ENCODE results near the gene NOP16. TPM values are rescaled to one million over a fixed set of nuclear protein-coding genes. Genes with fewer than 3 reads are reported as not detected.

Gene NOP16
- total RNA-seq, 1 experiment from 2014 or later = 31.5 TPM

DNA sequence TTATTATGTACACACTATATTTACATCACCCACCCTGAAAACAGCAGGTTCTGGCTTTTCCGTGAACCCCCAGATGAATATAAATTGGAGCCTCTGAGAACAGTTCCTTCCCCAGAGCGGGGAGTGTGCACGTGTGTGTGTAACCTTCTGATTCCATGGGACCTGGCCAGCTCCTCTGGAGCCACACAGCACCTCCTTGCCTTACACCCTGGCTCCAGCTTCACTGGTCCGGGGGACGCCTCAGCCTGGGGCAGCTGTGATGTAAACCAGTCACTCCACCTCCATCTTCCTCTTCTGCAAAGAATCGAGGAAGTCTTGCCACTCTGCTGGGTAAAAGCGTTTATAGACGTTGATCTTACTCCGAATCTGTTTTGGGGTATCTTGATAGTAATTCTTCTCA lies 4.4 kb downstream of the NOP16 start:
- H3K4me1 ChIP-seq (replicated peaks; ENCODE audit: insufficient read depth) = peaks cover 15% of the 10 kb centered on the region
- ChIA-PET CTCF (no interaction called here), POLR2A (ENCODE audit: unreplicated experiment) (no interaction called here)
- no peak overlapping the region for H3K4me2 ChIP-seq
- intact Hi-C loops (cut with micrococcal nuclease; ENCODE audit: unreplicated experiment) = loop anchor here (10.0 kb wide), 2 partner anchors 261 to 441 kb away; partner anchors contain the start of gene TSPAN17
- no peaks in the 10 kb centered on the region for H3K9me2 ChIP-seq (ENCODE audit: insufficient read depth)
- TF ChIP-seq, protein P1, sequence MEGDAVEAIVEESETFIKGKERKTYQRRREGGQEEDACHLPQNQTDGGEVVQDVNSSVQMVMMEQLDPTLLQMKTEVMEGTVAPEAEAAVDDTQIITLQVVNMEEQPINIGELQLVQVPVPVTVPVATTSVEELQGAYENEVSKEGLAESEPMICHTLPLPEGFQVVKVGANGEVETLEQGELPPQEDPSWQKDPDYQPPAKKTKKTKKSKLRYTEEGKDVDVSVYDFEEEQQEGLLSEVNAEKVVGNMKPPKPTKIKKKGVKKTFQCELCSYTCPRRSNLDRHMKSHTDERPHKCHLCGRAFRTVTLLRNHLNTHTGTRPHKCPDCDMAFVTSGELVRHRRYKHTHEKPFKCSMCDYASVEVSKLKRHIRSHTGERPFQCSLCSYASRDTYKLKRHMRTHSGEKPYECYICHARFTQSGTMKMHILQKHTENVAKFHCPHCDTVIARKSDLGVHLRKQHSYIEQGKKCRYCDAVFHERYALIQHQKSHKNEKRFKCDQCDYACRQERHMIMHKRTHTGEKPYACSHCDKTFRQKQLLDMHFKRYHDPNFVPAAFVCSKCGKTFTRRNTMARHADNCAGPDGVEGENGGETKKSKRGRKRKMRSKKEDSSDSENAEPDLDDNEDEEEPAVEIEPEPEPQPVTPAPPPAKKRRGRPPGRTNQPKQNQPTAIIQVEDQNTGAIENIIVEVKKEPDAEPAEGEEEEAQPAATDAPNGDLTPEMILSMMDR (conservative IDR thresholded peaks at IDR 0.05) = no peak
- no peak for TF ChIP-seq EZH2 (IDR thresholded peaks at IDR 0.05; ENCODE audit: low read depth)
- H3K36me3 ChIP-seq (ENCODE audit: low read depth) = peaks cover 46% of the 10 kb centered on the region
- H2AFZ ChIP-seq = no peak overlapping the region
- H3K9me3 ChIP-seq (ENCODE audit: insufficient read depth, low read depth) = no peaks in the 10 kb centered on the region
- no peak for DNase-seq
- no TSS peak for BruUV-seq (replicated peaks)
- H3K4me3 ChIP-seq = no peak overlapping the region
- peaks cover 7% of the 10 kb centered on the region for H3F3A ChIP-seq (ENCODE audit: insufficient read depth, low read depth)
- H3K79me2 ChIP-seq (ENCODE audit: low read depth) = peaks cover 31% of the 10 kb centered on the region
- peaks cover 19% of the 10 kb centered on the region for H4K20me1 ChIP-seq (ENCODE audit: insufficient read depth)
- no peak overlapping the region for H3K27ac ChIP-seq
- H3K27me3 ChIP-seq (ENCODE audit: insufficient read depth, low read depth) = no peaks in the 10 kb centered on the region

- peaks cover 15% of the 10 kb centered on the region for H3K4me1 ChIP-seq (replicated peaks; ENCODE audit: insufficient read depth)
- BruUV-seq (replicated peaks) = no TSS peak
- H3F3A ChIP-seq (ENCODE audit: insufficient read depth, low read depth) = peaks cover 7% of the 10 kb centered on the region
- no peak overlapping the region for H3K27ac ChIP-seq
- no peak for TF ChIP-seq EZH2 (IDR thresholded peaks at IDR 0.05; ENCODE audit: low read depth)
- TF ChIP-seq, protein P1 (conservative IDR thresholded peaks at IDR 0.05) = no peak
- no peak overlapping the region for H2AFZ ChIP-seq
- DNase-seq = no peak
- H4K20me1 ChIP-seq (ENCODE audit: insufficient read depth) = peaks cover 19% of the 10 kb centered on the region
- no peak overlapping the region for H3K4me3 ChIP-seq
- H3K9me2 ChIP-seq (ENCODE audit: insufficient read depth) = no peaks in the 10 kb centered on the region
- no peaks in the 10 kb centered on the region for H3K27me3 ChIP-seq (ENCODE audit: insufficient read depth, low read depth)
- no peak overlapping the region for H3K4me2 ChIP-seq
- intact Hi-C loops (cut with micrococcal nuclease; ENCODE audit: unreplicated experiment) = loop anchor here (10.0 kb wide), 2 partner anchors 261 to 441 kb away; partner anchors contain the start of gene TSPAN17
- no peaks in the 10 kb centered on the region for H3K9me3 ChIP-seq (ENCODE audit: insufficient read depth, low read depth)
- ChIA-PET POLR2A (ENCODE audit: unreplicated experiment) (no interaction called here), CTCF (no interaction called here)
- H3K79me2 ChIP-seq (ENCODE audit: low read depth) = peaks cover 31% of the 10 kb centered on the region
- peaks cover 46% of the 10 kb centered on the region for H3K36me3 ChIP-seq (ENCODE audit: low read depth)
These were observed 5.0 kb downstream of the NOP16 start for GRCh38 chr5:176383248-176383905.

GRCh38 chr5:176382721-176383120 lies 5.7 kb downstream of the NOP16 start:
- Histone ChIP-seq H3K4me3 (no peak overlapping the region), H4K20me1 (ENCODE audit: insufficient read depth) (peaks cover 19% of the 10 kb centered on the region), H3K27ac (no peak overlapping the region), H3F3A (ENCODE audit: insufficient read depth, low read depth) (peaks cover 7% of the 10 kb centered on the region), H3K27me3 (ENCODE audit: insufficient read depth, low read depth) (no peaks in the 10 kb centered on the region), H3K36me3 (ENCODE audit: low read depth) (peaks cover 46% of the 10 kb centered on the region), H3K4me1 (replicated peaks; ENCODE audit: insufficient read depth) (peaks cover 15% of the 10 kb centered on the region), H3K4me2 (no peak overlapping the region), H3K9me3 (ENCODE audit: insufficient read depth, low read depth) (no peaks in the 10 kb centered on the region), H3K9me2 (ENCODE audit: insufficient read depth) (no peaks in the 10 kb centered on the region), H3K79me2 (ENCODE audit: low read depth) (peaks cover 25% of the 10 kb centered on the region), H2AFZ (no peak overlapping the region)
- POLR2A ChIA-PET (ENCODE audit: unreplicated experiment) = interaction anchor here (0.6 kb wide), 1 partner anchor 183 kb away, joined by 5 read pairs; no protein-coding TSS in a partner anchor
- TF ChIP-seq, protein P1 (conservative IDR thresholded peaks at IDR 0.05) = no peak
- no peak for TF ChIP-seq EZH2 (IDR thresholded peaks at IDR 0.05; ENCODE audit: low read depth)
- no TSS peak for BruUV-seq (replicated peaks)
- CTCF ChIA-PET = no interaction called here
- intact Hi-C loops (cut with micrococcal nuclease; ENCODE audit: unreplicated experiment) = loop anchor here (10.0 kb wide), 2 partner anchors 262 to 442 kb away; partner anchors contain the start of gene TSPAN17
- no peak for DNase-seq
